Fibroblast of pulmonary artery (primary cell): ENCODE results near the gene SAMD4A.
A peak's percentile ranks its signal among the peaks of the same experiment; 100 is the strongest.

Experiments used
- DNase-seq: peaks from one replicate; pipeline ENCODE4 v3.0.0-alpha.2; 2010; ENCODE audit warnings: low read depth
- H3K4me3 ChIP-seq: replicated peaks from 2 replicates; pipeline ENCODE4 v1.5.1; 2011; ENCODE audit warnings: low read depth, mild to moderate bottlenecking, control low read depth, low read length, moderate library complexity
- TF ChIP-seq, protein P1 (sequence below): IDR thresholded peaks from 2 replicates; pipeline ENCODE4 v1.5.1; 2011; ENCODE audit warnings: mild to moderate bottlenecking, control low read depth, low read length, inconsistent platforms; ENCODE audit errors: missing control alignments

Gene SAMD4A

DNA sequence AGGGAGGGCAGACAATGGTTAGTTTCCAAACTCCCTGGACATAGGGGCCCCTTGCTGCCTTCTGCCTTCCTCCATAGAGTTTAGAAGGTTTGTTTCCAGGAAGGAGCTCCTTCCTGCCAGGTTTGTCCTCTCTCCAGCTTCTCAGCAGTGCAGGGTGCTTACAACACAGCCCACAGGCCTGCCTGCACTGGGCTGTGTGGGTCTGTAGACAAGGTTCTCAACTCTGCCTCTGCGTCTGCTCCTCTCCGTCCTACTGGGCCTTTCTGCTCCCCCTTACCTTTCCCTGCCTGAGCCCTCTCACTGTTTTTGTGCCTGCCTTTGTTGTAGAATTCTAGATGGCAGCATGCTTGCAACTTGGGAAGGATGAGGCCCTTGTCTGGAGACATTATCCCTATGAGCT, 124.0 kb downstream of the SAMD4A start:
- TF ChIP-seq, protein P1, sequence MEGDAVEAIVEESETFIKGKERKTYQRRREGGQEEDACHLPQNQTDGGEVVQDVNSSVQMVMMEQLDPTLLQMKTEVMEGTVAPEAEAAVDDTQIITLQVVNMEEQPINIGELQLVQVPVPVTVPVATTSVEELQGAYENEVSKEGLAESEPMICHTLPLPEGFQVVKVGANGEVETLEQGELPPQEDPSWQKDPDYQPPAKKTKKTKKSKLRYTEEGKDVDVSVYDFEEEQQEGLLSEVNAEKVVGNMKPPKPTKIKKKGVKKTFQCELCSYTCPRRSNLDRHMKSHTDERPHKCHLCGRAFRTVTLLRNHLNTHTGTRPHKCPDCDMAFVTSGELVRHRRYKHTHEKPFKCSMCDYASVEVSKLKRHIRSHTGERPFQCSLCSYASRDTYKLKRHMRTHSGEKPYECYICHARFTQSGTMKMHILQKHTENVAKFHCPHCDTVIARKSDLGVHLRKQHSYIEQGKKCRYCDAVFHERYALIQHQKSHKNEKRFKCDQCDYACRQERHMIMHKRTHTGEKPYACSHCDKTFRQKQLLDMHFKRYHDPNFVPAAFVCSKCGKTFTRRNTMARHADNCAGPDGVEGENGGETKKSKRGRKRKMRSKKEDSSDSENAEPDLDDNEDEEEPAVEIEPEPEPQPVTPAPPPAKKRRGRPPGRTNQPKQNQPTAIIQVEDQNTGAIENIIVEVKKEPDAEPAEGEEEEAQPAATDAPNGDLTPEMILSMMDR, result no peak
- no peak for DNase-seq
- H3K4me3 ChIP-seq, result no peak overlapping the region

DNA sequence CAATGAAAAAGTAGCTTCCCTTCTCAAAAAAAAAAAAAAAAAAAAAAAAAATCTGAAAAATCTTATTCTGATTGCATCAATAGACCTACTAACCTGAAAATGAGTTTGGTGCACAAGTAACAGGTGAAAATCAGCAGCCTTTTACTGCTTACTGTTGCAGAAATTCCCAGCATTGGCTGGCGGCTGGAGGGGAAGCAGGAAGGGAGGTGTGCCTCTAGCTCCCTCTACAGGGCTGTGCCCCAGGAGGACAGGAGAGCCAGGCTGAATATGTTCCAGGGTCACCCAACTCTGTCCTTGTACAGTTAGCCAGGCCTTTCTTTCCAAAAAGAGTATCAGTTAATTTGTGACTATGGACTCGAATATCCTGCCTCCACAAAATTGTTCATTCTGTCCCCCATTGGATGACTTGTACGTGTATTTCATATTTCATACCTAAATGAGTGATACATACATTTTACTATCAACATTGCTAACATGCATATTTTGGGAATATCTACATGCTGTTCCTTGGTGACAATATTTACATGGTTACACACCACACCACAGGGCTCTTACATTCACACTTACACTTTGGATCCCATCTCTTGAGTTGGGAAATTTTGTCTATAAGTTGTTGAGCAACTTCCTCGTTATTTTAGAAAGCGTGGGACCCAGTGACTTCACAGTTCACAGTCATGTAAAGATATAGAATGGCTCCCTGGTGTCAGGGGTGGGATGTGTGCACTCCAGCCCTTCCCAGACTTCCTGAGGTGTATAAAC, 124.8 kb downstream of the SAMD4A start:
- peak; percentile 87 for DNase-seq
- TF ChIP-seq, protein P1, result peak; percentile 93
- H3K4me3 ChIP-seq, result no peak overlapping the region

DNA sequence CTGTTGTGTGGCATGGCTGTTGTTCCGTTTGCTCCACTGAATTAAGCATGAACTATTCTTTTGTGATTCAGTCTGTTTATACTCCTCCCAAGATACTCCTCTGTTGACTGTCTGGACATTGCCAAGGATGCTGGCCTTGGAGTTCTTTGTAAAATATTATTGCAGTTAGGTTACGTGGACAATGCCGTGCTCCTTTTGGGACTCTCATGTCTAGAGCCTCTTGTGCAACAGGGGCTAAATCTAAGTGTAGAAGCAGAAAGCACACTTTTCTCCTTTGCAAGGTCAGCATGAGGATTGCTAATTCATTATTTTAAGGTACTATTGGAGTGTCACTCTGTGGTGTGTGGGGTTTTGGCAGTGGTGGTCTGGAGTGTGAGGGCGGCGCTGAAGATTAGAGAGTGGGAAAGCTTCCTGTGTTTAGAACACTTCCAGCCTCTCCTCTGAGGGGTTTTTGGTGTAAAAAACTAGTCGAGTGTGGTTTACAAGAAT, 125.4 kb downstream of the SAMD4A start:
- TF ChIP-seq, protein P1, result no peak
- peak; percentile 70 for DNase-seq
- H3K4me3 ChIP-seq, result no peak overlapping the region

DNA sequence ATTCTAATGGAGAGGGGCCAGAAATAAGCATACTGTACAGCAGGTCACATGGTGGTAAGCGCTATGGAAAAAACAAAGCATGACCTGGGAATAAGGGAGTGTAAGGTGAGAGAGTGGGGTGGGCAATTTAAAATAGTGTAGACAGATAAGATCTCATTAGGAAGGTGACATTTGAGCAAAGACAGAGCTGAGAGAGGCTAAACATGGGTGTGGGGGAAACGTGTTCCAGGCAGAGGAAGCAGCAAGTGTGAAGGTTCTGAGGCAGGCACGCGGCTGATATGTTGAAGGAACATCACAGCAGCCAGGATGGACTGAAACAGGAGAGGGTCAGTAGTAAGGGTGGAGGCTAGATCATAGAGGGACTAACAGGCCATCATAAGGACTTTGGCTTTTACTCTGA, 126.8 kb downstream of the SAMD4A start:
- H3K4me3 ChIP-seq, result no peak overlapping the region
- TF ChIP-seq, protein P1, result no peak
- DNase-seq, result no peak

DNA sequence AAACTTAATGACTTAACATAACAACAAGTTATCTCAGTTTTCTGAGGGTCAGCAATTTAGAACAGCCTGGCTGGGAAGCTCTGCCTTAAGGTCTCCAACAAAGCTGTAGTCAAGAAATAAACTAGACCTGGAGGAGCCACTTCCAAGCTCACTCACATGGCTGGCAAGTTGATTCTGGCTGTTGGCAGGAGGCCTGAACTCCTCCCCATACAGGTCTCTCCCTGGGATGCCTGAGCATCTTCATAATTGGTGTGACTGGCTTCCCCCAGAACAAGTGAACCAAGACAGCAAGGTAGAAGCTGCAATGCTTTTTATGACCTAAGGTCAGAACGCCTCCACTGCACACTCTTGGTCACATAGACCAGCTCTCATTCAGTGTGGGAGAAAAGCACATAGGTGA, 128.3 kb downstream of the SAMD4A start:
- DNase-seq, result no peak
- TF ChIP-seq, protein P1, result no peak
- H3K4me3 ChIP-seq, result no peak overlapping the region

DNA sequence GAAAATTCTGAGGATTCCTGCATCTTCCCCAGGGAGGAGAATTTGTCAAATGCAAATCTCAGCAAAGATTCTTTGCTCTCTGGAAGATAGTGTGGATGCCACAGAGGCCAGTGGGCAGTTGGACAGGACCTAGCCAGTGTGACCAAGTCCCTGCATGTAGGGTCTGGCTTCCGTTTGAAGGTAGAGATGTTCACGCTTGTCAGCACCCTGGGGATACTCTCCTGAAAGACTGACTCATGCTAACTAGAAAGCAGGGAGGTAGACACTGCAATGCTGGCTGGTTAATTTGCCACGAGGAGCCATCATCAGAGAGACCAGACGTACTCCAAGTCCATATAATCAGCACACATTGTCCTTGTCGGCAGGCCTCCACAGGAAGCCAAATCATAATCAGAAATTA, 130.1 kb downstream of the SAMD4A start:
- H3K4me3 ChIP-seq, result no peak overlapping the region
- DNase-seq, result no peak
- TF ChIP-seq, protein P1, result no peak

DNA sequence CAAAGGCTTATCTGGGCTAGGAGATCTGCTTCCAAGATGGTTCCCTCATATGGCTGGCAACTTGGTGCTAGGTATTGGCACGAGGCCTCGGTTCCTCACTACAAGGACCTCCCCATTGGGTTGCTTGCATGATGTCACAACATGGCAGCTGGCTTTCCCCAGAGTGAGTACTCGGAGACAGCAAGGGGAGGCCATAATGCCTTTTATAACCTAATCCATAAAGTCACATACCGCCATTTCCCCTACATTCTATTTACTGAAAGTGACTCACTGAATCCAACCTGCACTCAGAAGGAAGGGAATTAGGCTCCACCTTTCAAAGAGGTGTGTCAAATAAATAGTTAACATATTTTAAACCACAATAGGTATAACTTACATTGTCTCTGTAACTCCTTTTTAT, 130.9 kb downstream of the SAMD4A start:
- DNase-seq, result no peak
- TF ChIP-seq, protein P1, result no peak
- no peak overlapping the region for H3K4me3 ChIP-seq
